Fibroblast of lung (primary cell): ENCODE measurements around the gene ATP23.

Experiments
- CTCF ChIP-seq, 2 donors: IDR thresholded peaks in 1 of 2; conservative IDR thresholded peaks in 1 of 2; 1 replicate in 1 of 2; 2 replicates in 1 of 2; pipeline ENCODE4 v1.5.1; 2011 to 2012; ENCODE audit warnings: low read length in 2 of 2, control low read depth in 1 of 2, inconsistent platforms in 1 of 2, low read depth in 1 of 2, mild to moderate bottlenecking in 1 of 2
- EZH2 ChIP-seq: IDR thresholded peaks from 2 replicates; pipeline ENCODE4 v1.5.1; 2012; ENCODE audit warnings: low read length, control low read depth, mild to moderate bottlenecking; ENCODE audit errors: missing control alignments

DNA sequence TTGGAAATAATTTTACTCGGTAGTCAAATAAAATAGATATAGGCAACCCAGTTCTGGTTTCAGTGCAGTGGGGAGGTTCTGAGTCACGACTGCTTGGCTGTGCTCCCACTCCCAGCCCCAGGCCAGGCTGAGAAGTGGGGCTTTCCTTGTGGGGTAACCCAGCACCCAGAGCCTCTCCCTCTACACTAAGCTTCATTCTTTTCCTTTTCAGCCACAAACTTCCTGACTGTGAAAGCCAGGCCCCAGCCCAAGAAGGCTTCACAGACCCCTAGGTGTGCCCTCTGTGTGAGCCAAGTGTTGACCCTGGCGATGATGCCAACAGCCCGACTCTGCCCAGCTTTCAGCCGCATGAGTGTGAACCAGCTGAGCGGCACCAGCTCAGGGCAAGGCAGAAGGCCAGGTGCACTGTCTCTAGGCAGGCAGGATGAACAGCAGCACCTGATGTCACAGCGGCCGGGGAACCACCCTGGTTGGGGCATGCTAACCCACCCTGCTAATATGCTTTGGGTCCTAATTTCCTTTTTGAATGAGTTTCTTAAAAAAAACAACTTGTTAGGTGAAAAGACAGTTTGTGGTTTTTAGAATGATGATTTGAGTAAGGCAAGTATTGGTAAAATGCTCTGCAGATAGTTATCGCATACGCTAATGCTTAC, 42.2 kb upstream of the ATP23 start:
- TF ChIP-seq CTCF (conservative IDR thresholded peaks at IDR 0.05 in 1 of 2, IDR thresholded peaks at IDR 0.05 in 1 of 2; ENCODE audit: low read depth in 1 of 2, low read length in 2 of 2) (no peak), EZH2 (no peak)
